ENCODE results near the gene MCTP1.
"Not testable (repeated sequence)": the region's sequence is repeated elsewhere in the genome, so short reads cannot be mapped to it uniquely, and the experiment has no call there.

MCTP1 gene

DNA sequence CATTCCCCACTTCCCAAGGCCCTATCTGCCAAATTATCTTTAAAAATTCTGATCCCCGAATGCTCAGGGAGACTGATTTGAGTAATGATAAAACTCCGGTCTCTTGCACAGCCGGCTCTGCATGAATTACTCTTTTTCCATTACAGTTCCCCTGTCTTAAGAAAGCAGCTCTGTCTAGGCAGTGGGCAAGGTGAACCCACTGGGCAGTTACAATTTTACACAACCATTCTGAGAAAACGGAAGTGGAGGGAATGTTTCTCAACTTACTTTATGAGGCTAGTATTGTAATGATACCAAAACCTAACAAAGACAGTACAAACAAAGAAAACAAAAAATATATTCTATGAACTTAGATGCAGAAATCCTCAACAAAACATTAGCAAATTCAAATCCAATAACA is 100.0 kb downstream of the MCTP1 start:
- no peak for DNase-seq (ENCODE audit: low read depth in 2 of 3, low spot score in 2 of 3)

GRCh38 chr5:95181644-95182043 is 103.2 kb downstream of the MCTP1 start:
- DNase-seq (ENCODE audit: low read depth in 2 of 3, low spot score in 2 of 3) = no peak

- DNase-seq (ENCODE audit: low read depth in 2 of 3, low spot score in 2 of 3) = no peak
Observed at GRCh38 chr5:95178046-95178651, 106.7 kb downstream of the MCTP1 start.

DNA sequence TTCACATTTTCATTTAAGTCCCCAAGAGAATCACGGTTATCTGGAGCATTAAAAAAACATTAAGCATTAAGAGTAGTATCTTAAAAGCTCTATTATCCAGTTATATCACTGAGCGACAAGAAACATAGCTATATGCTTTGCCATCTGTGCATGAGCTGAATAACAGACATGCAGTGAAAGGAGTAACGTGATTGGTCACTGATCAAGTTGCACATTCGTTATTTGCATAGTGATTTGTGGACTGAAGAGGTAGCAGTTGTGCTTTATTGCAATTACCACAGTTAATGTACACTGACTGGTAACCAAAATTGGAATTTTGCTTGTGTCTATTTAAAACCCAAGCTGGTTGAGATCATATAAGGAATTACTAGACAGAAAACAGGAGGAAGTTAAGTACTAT is 107.4 kb downstream of the MCTP1 start:
- no peak for DNase-seq (ENCODE audit: low read depth in 2 of 3, low spot score in 2 of 3)

- DNase-seq (ENCODE audit: low read depth in 2 of 3, low spot score in 2 of 3) = no peak
Observed at GRCh38 chr5:95175106-95175505, 109.8 kb downstream of the MCTP1 start.

- DNase-seq (ENCODE audit: low read depth in 2 of 3, low spot score in 2 of 3) = no peak
Observed at GRCh38 chr5:95172659-95173058, 112.2 kb downstream of the MCTP1 start.

DNA sequence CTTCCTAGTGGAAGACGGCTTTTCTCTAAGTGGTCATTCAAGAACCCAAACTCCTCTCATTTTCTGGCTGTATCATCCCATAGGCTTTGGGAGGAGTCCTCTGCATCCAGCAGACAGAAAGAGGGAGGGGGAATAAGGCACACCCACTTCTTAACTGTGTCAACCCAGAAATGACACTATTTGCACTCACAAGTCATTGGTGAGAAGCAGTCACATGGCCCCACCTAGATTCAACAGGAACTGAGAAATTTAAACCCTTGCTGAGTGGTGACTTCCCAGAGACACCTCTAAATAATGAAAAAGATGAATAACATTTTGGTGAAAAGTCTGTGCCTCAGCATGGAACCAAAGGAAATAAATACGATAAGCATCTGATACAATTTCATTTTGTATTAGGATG is 120.0 kb downstream of the MCTP1 start:
- no peak for DNase-seq (ENCODE audit: low read depth in 2 of 3, low spot score in 2 of 3)

- DNase-seq (ENCODE audit: low read depth in 2 of 3, low spot score in 2 of 3) = no peak
Observed at GRCh38 chr5:95163079-95163478, 121.8 kb downstream of the MCTP1 start.

DNA sequence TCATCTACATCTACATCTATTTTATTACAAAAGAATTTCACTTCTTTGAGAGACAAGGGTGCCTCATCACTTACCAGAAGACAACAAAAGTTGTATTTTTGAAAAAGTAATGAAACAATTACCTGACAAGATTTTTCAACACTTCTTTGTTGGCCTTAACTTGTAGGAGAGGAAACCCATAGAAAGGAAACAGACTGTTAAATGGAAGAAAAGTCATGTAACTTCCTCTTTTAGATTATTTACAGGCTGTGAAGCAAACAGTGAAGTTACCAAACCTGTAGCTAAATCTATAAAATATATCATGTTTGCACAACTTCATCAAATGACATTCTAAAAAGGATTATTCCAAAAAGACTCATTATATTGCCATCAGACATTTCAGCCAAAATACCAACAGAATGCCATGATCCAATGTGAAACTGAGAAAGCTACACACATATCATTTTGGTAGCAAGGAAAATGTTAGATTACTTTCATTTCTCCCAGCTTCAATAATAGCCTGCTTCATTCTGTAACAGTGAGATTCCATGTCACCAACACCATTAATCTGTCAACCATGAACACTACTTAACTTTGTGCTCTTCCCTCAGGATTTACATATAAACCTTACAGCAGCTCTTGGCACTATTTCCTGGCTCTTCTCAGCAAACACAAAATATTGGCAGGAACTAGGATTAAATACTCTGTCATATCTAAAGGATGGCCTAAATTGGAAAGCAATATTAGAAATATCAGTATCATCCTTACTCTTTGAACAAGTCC is 122.5 kb downstream of the MCTP1 start:
- DNase-seq (ENCODE audit: low read depth in 2 of 3, low spot score in 2 of 3) = no peak

- no peak for DNase-seq (ENCODE audit: low read depth in 2 of 3, low spot score in 2 of 3)
Observed at GRCh38 chr5:95159603-95160002, 125.3 kb downstream of the MCTP1 start.

- no peak for DNase-seq (ENCODE audit: low read depth in 2 of 3, low spot score in 2 of 3)
Observed at GRCh38 chr5:95155888-95156287, 129.0 kb downstream of the MCTP1 start.

DNA sequence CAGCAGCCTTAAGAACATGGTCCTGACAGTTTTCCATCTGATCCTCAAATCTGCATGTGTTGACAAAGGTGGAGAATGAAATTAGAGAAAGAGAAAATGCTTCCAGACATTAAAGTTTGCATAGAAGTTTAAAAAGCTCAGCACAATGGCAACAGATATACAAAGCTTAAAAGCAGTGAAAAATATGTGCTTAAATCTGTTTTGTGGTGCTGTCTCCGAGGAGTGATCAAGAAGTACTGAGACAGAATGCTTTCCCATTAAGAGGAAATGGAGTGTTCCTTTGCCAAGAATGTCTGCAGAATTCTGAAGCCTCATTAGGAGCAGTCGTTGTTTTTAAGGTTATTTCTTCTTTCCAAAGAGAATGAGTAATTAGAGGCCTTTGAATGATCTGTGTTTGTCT is 131.4 kb downstream of the MCTP1 start:
- DNase-seq (ENCODE audit: low read depth in 2 of 3, low spot score in 2 of 3) = no peak

DNA sequence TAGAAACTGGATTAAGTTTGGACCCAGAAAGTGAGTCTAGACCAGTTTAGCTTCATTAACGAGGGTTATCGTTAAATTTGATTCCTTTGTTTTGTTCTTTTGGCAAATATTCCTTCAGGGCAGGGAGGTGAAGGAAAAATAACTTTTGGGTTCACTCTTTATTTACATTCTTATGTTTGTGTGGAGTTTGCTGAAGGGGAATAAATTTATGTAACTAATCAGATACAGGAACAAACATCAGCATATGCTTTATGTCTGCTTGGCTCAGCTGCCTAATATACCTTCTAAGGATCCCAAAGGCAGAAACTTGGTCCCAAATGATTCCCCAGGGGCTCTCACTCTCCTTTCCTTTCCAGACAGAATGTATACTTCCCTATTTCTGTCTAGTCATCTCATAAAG is 132.4 kb downstream of the MCTP1 start:
- no peak for DNase-seq (ENCODE audit: low read depth in 2 of 3, low spot score in 2 of 3)

GRCh38 chr5:95152131-95152530 is 132.8 kb downstream of the MCTP1 start:
- no peak for DNase-seq (ENCODE audit: low read depth in 2 of 3, low spot score in 2 of 3)

- DNase-seq (ENCODE audit: low read depth in 2 of 3, low spot score in 2 of 3) = no peak
Observed at GRCh38 chr5:95151694-95152093, 133.2 kb downstream of the MCTP1 start.

GRCh38 chr5:95149387-95149786 is 135.5 kb downstream of the MCTP1 start:
- no peak for DNase-seq (ENCODE audit: low read depth in 2 of 3, low spot score in 2 of 3)

DNA sequence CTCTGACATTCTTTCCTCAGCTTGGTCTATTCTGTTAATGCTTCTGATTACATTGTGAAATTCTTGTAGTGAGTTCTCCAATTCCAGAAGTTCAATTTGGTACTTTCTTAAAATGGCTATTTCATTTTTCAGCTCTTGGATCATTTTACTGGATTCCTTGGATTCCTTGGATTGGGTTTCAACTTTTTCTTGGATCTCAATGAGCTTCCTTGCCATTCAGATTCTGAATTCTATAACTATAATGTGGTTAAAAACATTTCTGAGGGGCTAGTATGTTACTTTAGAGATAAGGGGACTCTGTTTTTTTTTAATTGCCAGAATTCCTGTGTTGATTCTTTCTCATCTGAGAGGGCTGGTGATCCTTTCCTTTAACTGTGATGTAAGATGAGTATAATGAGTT is 136.4 kb downstream of the MCTP1 start:
- no peak for DNase-seq (ENCODE audit: low read depth in 2 of 3, low spot score in 2 of 3)

GRCh38 chr5:95143858-95144257 is 141.0 kb downstream of the MCTP1 start:
- DNase-seq (ENCODE audit: low read depth in 2 of 3, low spot score in 2 of 3) = not testable (repeated sequence)

- DNase-seq (ENCODE audit: low read depth in 2 of 3, low spot score in 2 of 3) = no peak
Observed at GRCh38 chr5:95142145-95142544, 142.7 kb downstream of the MCTP1 start.

GRCh38 chr5:95141141-95141540 is 143.8 kb downstream of the MCTP1 start:
- DNase-seq (ENCODE audit: low read depth in 2 of 3, low spot score in 2 of 3) = no peak

DNA sequence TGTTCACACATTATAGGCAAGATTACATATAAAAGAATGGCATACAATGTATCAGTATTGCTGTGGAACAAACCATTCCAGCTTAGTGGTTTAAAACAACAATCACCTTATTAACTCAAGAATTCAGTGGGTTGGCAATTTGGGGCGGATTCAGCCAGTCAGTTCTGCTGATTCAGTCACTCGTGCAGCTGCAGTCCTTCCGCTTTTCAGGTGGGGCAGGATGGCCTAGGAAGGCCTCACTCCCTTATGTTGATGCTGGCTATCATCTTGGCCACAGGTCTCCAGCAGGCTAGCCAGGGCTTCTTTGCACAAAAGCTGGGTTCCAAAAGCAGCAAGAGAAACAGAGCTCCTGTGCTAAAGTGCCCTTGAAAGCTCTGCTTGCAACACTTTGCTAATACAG is 150.6 kb downstream of the MCTP1 start:
- no peak for DNase-seq (ENCODE audit: low read depth in 2 of 3, low spot score in 2 of 3)

DNA sequence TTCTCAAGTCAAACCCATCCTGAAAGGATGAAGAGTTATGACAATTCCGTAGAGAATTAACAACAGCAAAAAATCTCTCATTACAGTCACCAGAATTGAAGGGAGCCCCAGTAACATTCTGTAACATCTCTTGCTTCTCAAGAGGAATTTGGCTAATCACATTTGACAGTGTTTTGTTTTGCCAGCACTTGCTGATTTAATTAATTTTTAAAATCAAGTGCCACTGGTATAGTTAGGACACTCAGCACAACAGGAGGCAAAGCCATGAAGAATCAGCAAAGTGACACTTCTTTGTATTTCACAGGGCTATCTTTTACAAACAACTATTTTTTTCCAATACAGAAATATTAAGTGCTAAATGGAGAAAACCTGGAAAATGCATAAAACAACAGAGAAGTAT is 152.8 kb downstream of the MCTP1 start:
- no peak for DNase-seq (ENCODE audit: low read depth in 2 of 3, low spot score in 2 of 3)

DNA sequence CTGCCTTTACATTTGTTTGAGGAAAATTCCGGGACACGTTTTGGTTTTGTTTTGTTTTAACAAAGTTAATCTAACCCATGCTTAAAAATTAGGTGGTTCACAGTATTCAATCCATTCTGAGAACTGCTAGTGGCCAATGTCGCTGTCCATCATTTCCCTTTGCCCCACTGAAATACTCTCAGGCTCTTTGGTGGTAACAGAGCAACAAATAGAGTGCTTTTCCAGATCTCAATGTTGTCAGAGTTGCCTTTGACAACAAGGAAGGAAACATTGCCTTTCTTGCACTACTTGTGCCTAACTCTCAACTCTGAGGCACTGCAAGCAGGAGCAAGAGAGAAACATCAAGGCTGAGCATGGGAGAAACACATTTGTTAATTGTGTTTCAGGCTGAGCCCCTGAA is 154.0 kb downstream of the MCTP1 start:
- no peak for DNase-seq (ENCODE audit: low read depth in 2 of 3, low spot score in 2 of 3)
